PC-9 (cell line): ENCODE results near the gene SLC49A4. TPM values are rescaled to one million over a fixed set of nuclear protein-coding genes. Genes with fewer than 3 reads are reported as not detected.

Experiments
- BruUV-seq: library from RNA; stranded (reverse); fragments of 400-500 nt; replicated peaks from 2 replicates; lab custom pipeline; 2021; lab: Mats Ljungman, UMichigan
- CTCF ChIA-PET: fragments of 300-600 bp; sonication (Branson Sonifier 250); formaldehyde crosslinking; loops from one replicate; lab custom pipeline; 2022; ENCODE audit warnings: antibody characterized with exemption; lab: Charles Lee
- POLR2A ChIA-PET: fragments of 300-600 bp; sonication (Branson Sonifier 250); formaldehyde crosslinking; loops from one replicate; lab custom pipeline; 2022; ENCODE audit warnings: antibody characterized with exemption; ENCODE audit not compliant: unreplicated experiment; lab: Charles Lee
- DNase-seq, 2 experiments: peaks; one replicate each; pipeline versions ENCODE4 v3.0.0 to v3.0.0-alpha.2; 2015 to 2022; ENCODE audit warnings: mixed read lengths in 1 of 2
- H2AFZ ChIP-seq: fragments of 200-600 bp; sonication (generic); 2 replicates; pipeline ENCODE4 v1.8.1; 2017; ENCODE audit warnings: antibody characterized with exemption
- H3F3A ChIP-seq: fragments of 200-600 bp; sonication (generic); 2 replicates; pipeline ENCODE4 v1.8.1; 2017; ENCODE audit warnings: antibody characterized with exemption, mild to moderate bottlenecking, low read depth; ENCODE audit not compliant: insufficient read depth
- H3K27ac ChIP-seq: fragments of 200-600 bp; sonication (generic); 2 replicates; pipeline ENCODE4 v1.6.1; 2016; ENCODE audit warnings: mixed run types
- H3K27me3 ChIP-seq: fragments of 200-600 bp; sonication (generic); 2 replicates; pipeline ENCODE4 v1.6.1; 2016; ENCODE audit warnings: low read depth, mixed run types; ENCODE audit not compliant: insufficient read depth
- H3K36me3 ChIP-seq: fragments of 200-600 bp; sonication (generic); 2 replicates; pipeline ENCODE4 v1.6.1; 2016; ENCODE audit warnings: low read depth, mixed run types
- H3K4me1 ChIP-seq: fragments of 200-600 bp; sonication (generic); replicated peaks from 2 replicates; pipeline ENCODE4 v1.6.1; 2016; ENCODE audit warnings: mixed run types; ENCODE audit not compliant: insufficient read depth
- H3K4me2 ChIP-seq: fragments of 200-600 bp; sonication (generic); 2 replicates; pipeline ENCODE4 v1.6.1; 2017; ENCODE audit warnings: mixed run types
- H3K4me3 ChIP-seq: fragments of 200-600 bp; sonication (generic); 2 replicates; pipeline ENCODE4 v1.6.1; 2016; ENCODE audit warnings: mixed run types
- H3K79me2 ChIP-seq: fragments of 200-600 bp; sonication (generic); 2 replicates; pipeline ENCODE4 v1.6.1; 2017; ENCODE audit warnings: low read depth, mixed run types
- H3K9me2 ChIP-seq: fragments of 200-600 bp; sonication (generic); 2 replicates; pipeline ENCODE4 v1.8.1; 2017; ENCODE audit warnings: mild to moderate bottlenecking; ENCODE audit not compliant: insufficient read depth
- H3K9me3 ChIP-seq: fragments of 200-600 bp; sonication (generic); 2 replicates; pipeline ENCODE4 v1.8.1; 2016; ENCODE audit warnings: low read depth; ENCODE audit not compliant: insufficient read depth
- H4K20me1 ChIP-seq: fragments of 200-600 bp; sonication (generic); 2 replicates; pipeline ENCODE4 v1.8.1; 2017; ENCODE audit not compliant: insufficient read depth
- CTCF ChIP-seq: fragments of 200-600 bp; sonication (generic); conservative IDR thresholded peaks from 2 replicates; pipeline ENCODE4 v1.6.1; 2017; ENCODE audit warnings: mixed run types, antibody characterized with exemption, mild to moderate bottlenecking, moderate library complexity
- EZH2 ChIP-seq: fragments of 200-600 bp; sonication (generic); IDR thresholded peaks from 2 replicates; pipeline ENCODE4 v1.8.0; 2017; ENCODE audit warnings: antibody characterized with exemption, low read depth
- intact Hi-C: fragments of 100-400 bp; cut with micrococcal nuclease; formaldehyde crosslinking; loops from one replicate; pipeline ENCODE4 v1.10.0; 2022; ENCODE audit not compliant: unreplicated experiment
- total RNA-seq: library from RNA; stranded (reverse); gene quantifications from 2 replicates; pipeline ENCODE4 v1.2.3, GENCODE V29; 2021

The SLC49A4 gene
- total RNA-seq, 1 experiment from 2014 or later, result 24.0 TPM

DNA sequence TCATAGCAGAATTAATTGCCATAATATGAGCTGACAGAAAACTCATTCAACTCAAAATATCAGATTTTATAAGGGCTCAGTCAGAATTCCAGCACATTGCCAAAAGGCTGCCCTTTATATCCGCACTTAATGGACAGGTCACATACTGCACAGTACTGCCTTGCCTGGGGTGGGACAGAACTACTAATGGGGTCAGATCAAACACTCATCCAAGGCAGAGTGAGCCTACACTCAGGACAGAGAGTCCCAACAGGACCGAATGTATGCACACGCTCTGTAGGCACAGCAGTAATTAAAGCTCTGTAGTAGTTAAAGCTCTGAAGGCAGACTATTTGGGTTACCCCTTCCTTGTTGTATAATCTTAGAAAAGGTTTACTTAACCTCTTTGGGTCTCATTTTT lies 28.4 kb upstream of the SLC49A4 start:
- intact Hi-C loops, result no loop called here
- Histone ChIP-seq H3K27ac (no peak overlapping the region), H3K27me3 (no peaks in the 10 kb centered on the region), H3K79me2 (no peaks in the 10 kb centered on the region), H3K36me3 (no peaks in the 10 kb centered on the region), H3F3A (no peaks in the 10 kb centered on the region), H3K4me3 (no peak overlapping the region), H2AFZ (no peak overlapping the region), H4K20me1 (no peaks in the 10 kb centered on the region), H3K4me2 (no peak overlapping the region), H3K9me2 (no peaks in the 10 kb centered on the region), H3K9me3 (no peaks in the 10 kb centered on the region), H3K4me1 (no peaks in the 10 kb centered on the region)
- ChIA-PET CTCF (interaction anchor here (0.6 kb wide), 1 partner anchor 1264 kb away, joined by 4 read pairs; no protein-coding TSS in a partner anchor), POLR2A (no interaction called here)
- no TSS peak for BruUV-seq
- no peak for DNase-seq
- no peak for TF ChIP-seq CTCF
- no peak for TF ChIP-seq EZH2

GRCh38 chr3:122767540-122768372 lies 27.1 kb upstream of the SLC49A4 start:
- ChIA-PET CTCF (interaction anchor here (0.6 kb wide), 1 partner anchor 11 kb away, joined by 7 read pairs; no protein-coding TSS in a partner anchor), POLR2A (no interaction called here)
- no peaks in the 10 kb centered on the region for H3K9me2 ChIP-seq
- H2AFZ ChIP-seq, result no peak overlapping the region
- H3K4me3 ChIP-seq, result no peak overlapping the region
- no peaks in the 10 kb centered on the region for H3K79me2 ChIP-seq
- H3K27me3 ChIP-seq, result no peaks in the 10 kb centered on the region
- H3K27ac ChIP-seq, result no peak overlapping the region
- no TSS peak for BruUV-seq
- intact Hi-C loops, result no loop called here
- H3K36me3 ChIP-seq, result no peaks in the 10 kb centered on the region
- no peak overlapping the region for H3K4me2 ChIP-seq
- H3F3A ChIP-seq, result no peaks in the 10 kb centered on the region
- no peaks in the 10 kb centered on the region for H3K4me1 ChIP-seq
- no peak for TF ChIP-seq CTCF
- no peak for TF ChIP-seq EZH2
- no peak for DNase-seq
- H4K20me1 ChIP-seq, result no peaks in the 10 kb centered on the region
- H3K9me3 ChIP-seq, result no peaks in the 10 kb centered on the region

- Histone ChIP-seq H4K20me1 (no peaks in the 10 kb centered on the region), H3K4me1 (no peaks in the 10 kb centered on the region), H3K36me3 (no peaks in the 10 kb centered on the region), H3F3A (no peaks in the 10 kb centered on the region), H3K4me2 (no peak overlapping the region), H3K9me2 (no peaks in the 10 kb centered on the region), H3K79me2 (no peaks in the 10 kb centered on the region), H3K27ac (no peak overlapping the region), H3K4me3 (no peak overlapping the region), H3K9me3 (no peaks in the 10 kb centered on the region), H3K27me3 (no peaks in the 10 kb centered on the region), H2AFZ (no peak overlapping the region)
- no TSS peak for BruUV-seq
- POLR2A ChIA-PET, result no interaction called here
- no peak for DNase-seq
- intact Hi-C loops, result no loop called here
- TF ChIP-seq CTCF (no peak), EZH2 (no peak)
- CTCF ChIA-PET, result no interaction called here
Observed at GRCh38 chr3:122770521-122771202, 24.2 kb upstream of the SLC49A4 start.
